Retinal pigment epithelial cell (primary cell): ENCODE measurements around the gene PHF3.
"Not testable (repeated sequence)": the region's sequence is repeated elsewhere in the genome, so short reads cannot be mapped to it uniquely, and the experiment has no call there.

Experiments used
- DNase-seq: peaks from one replicate; pipeline ENCODE4 v3.0.0-alpha.2; 2010; ENCODE audit warnings: low read depth
- H3K4me3 ChIP-seq: 2 replicates; pipeline ENCODE4 v1.5.1; 2011; ENCODE audit warnings: mild to moderate bottlenecking, low read length, control low read depth, moderate library complexity
- CTCF ChIP-seq: conservative IDR thresholded peaks from 2 replicates; pipeline ENCODE4 v1.5.1; 2011; ENCODE audit warnings: low read depth, low read length, control low read depth, inconsistent platforms

Gene PHF3

DNA sequence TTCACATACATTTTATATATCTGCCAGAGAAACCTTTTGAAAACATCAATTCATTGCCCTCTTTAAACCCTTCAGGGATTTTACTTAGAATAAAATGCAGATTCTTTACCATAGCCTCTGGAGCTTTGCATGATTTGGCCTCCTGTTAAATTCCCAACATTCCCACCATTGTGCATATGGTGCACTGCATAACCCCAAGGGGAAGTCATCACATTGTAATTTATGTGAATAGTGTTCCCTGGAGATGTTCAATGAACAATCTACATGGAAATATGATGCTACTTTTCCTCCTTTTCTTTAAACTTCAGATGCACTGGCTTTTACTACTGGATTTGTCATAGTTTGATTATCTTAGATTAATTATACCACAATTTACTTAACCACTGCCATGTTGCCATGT is 94.7 kb downstream of the PHF3 start:
- DNase-seq: no peak
- TF ChIP-seq CTCF: no peak
- no peak overlapping the region for H3K4me3 ChIP-seq

GRCh38 chr6:63731930-63732329 is 96.3 kb downstream of the PHF3 start:
- no peak overlapping the region for H3K4me3 ChIP-seq
- no peak for TF ChIP-seq CTCF
- DNase-seq: no peak

DNA sequence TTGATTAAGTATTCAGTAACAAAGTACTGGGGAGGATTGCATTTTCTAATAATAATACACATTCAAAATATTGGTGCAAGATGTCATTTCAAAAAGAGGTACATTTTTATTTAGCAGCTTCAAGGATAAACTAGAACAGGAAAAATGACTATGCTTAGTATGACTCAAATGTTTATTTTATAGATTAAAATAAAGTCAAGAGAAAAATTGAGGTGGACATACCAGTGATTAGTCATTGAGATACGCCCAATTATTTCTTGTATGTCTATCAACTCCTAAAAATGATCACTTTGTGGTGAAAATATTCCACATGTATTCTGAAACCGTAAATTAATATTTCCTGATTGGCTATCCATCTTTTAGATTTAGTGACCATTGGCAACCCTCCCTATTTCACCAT is 96.7 kb downstream of the PHF3 start:
- no peak overlapping the region for H3K4me3 ChIP-seq
- TF ChIP-seq CTCF: no peak
- DNase-seq: no peak

DNA sequence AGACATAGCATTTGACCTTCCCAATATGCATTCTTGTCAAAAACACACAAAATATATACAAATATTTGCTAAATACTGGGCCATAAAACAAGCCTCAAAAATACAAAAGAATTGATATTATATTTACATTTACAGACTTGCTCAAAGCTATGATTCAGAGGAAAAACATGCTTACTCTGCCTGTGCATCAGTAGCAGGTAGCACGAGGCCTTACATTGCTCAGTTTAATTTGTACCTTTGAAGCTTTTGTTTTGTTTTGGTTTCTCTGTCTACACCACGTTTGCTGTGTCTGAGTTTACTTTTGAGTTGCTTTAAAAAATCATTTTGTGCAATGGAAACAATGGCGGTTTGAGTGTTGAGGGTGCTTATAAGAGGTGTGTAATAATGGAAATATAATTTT is 99.3 kb downstream of the PHF3 start:
- no peak overlapping the region for H3K4me3 ChIP-seq
- TF ChIP-seq CTCF: no peak
- DNase-seq: no peak

DNA sequence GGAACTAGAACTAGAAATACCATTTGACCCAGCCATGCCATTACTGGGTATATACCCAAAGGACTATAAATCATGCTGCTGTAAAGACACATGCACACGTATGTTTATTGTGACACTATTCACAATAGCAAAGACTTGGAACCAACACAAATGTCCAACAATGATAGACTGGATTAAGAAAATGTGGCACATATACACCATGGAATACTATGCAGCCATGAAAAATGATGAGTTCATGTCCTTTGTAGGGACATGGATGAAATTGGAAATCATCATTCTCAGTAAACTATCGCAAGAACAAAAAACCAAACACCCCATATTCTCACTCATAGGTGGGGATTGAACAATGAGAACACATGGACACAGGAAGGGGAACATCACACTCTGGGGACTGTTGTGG is 102.6 kb downstream of the PHF3 start:
- H3K4me3 ChIP-seq: not testable (repeated sequence)

GRCh38 chr6:63739094-63739687 is 103.6 kb downstream of the PHF3 start:
- no peak for DNase-seq
- TF ChIP-seq CTCF: no peak
- H3K4me3 ChIP-seq: no peak overlapping the region

More for the DNA sequence above, 102.6 kb downstream of the PHF3 start:
- not testable (repeated sequence) for DNase-seq

GRCh38 chr6:63740709-63741108 is 105.1 kb downstream of the PHF3 start:
- no peak for TF ChIP-seq CTCF
- DNase-seq: peak; percentile 56

GRCh38 chr6:63742060-63742459 is 106.5 kb downstream of the PHF3 start:
- H3K4me3 ChIP-seq: no peak overlapping the region
- no peak for DNase-seq
- TF ChIP-seq CTCF: no peak

More at GRCh38 chr6:63740709-63741108, 105.1 kb downstream of the PHF3 start:
- H3K4me3 ChIP-seq: no peak overlapping the region
